Stimulated activated CD4-positive, alpha-beta T cell treated with anti-CD3 and anti-CD28 coated beads, Interleukin-4, amount 100 ng/mL, for 24 hours (primary cell): ENCODE measurements around the gene UBE2L6.

Source experiments
- DNase-seq: peaks from one replicate; pipeline ENCODE4 v3.0.0-alpha.2; 2020

Gene UBE2L6

GRCh38 chr11:57527056-57527631, 40.3 kb downstream of the UBE2L6 start:
- peak; percentile 77 for DNase-seq

GRCh38 chr11:57523419-57523818, 44.1 kb downstream of the UBE2L6 start:
- no peak for DNase-seq

DNA sequence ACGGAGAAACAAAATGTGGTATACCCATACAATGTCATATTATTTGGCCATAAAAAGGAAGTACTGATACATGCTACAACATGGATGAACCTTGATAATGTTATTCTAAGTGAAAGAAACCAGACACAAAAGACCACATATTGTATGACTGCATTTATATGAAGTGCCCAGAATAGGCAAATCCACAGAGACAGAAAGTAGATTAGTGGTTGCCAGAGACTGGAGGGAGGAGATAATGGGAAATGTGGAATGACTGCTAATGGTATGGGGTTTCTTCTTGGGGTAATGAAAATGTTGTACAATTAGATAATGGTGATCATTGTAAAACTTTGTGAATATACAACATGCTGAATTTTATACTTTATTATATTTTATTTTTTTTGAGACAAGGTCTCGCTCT, 46.4 kb downstream of the UBE2L6 start:
- DNase-seq = no peak

DNA sequence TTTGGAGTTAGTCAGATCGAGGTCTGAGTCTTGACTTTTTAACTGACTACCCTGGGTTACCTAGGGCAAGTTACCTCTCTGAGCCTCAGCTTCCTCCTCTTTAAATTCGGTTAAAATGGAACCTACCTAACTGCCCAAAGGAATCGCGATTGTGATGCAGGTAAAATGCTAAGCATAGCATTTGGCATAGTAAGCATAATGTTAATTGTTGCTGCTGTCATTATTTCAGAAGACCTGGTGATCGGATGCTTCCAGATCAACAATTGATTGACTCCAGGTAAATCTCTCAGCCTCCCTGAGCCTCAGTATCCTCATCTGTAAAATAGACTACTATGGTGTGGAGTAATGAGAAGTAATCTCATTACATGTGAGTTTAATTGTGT, 51.4 kb downstream of the UBE2L6 start:
- DNase-seq = no peak

GRCh38 chr11:57515332-57516060, 52.0 kb downstream of the UBE2L6 start, which contains the start of gene SLC43A1:
Gene SLC43A1 (minus strand): TSS chr11:57515702. CDS start chr11:57514111, 1,591 bp downstream.
- peak; percentile 40 for DNase-seq

GRCh38 chr11:57514538-57515331, 52.7 kb downstream of the UBE2L6 start:
- peak; percentile 54 for DNase-seq

DNA sequence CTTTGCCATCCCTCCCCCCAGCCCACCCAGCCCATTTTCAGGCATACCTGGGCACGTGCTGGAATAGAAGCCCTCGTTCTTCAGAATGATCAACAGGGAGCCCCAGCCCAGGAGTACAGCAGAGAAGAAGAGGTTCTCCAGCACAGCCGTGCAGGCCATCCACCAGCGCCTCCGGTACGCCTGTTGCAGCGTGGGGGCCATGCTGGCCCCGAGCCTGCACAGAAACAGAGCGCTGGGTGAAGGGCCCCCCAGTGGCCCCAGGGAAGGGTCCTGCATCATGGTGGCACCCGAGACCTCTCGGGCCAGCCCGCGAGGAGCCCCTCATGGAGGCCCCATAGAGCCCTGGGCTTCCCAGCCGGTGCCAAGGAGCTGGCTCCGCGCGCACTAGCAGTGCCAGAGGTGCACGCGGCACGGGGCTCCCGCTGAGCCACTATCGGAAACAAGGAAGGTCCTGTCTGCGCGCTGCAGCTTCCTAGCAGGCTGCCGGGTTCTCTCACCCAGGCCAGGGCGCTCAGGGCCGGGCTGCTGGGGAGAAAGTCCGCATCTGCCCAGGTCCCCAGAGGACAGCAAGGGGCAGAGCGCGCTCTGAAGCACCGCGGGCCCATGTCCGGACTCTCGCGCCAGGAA, 53.4 kb downstream of the UBE2L6 start:
- DNase-seq = peak; percentile 39

DNA sequence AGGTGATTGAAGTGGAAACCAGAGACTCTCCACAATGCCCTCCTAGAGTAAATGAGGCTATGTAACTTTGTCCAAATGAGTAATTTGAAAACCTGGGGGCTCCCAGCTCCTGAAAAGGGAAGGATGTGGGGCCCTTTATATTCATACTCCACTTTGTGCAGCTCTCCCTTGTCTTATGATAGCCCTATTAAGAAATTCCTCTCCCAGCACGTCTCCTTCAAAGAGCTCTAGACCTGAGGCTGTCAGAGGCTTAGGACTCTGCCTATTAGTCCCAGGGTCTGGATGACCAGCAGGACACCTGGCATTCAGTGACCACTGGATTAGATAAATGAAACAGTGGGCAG, 54.0 kb downstream of the UBE2L6 start:
- no peak for DNase-seq

DNA sequence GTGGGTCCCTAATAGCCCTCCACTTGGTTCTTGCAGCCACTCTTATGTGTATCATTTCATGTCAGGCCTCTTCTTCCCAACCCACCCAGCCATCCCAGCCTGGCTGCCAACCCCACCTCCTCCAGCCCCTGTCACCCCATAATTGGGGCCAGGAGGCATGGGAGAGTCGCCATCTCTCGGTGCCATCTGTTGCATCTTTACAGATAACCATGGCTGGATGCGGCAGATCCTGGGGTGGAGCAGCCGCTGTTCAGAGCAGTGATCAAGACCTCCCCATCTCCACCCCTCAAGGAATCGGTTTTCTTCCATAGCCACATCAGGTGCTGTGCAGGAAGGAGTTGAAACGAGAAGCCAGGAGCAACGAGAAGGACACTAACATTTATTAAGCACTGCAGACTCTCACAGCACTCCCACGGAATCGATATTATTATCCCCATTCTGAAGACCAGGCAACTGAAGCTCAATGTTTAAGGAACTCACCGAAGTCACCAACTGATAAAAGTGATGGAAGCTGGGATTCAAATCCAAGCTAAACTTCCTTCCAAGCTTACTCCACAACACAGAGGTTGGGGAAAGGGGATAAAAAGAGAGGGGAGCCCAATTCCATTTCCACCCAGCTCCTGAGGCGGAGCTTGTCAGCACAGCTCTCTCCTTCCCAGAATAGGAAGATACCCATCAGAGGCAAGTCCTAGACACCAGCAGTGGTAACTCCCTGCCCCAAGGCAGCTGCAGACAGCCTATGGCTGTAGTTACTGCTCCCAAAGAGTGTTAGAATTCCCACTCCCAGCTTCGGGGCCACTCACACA, 54.6 kb downstream of the UBE2L6 start:
- DNase-seq = no peak

- no peak for DNase-seq
Measured at GRCh38 chr11:57511741-57512430, 55.6 kb downstream of the UBE2L6 start.

DNA sequence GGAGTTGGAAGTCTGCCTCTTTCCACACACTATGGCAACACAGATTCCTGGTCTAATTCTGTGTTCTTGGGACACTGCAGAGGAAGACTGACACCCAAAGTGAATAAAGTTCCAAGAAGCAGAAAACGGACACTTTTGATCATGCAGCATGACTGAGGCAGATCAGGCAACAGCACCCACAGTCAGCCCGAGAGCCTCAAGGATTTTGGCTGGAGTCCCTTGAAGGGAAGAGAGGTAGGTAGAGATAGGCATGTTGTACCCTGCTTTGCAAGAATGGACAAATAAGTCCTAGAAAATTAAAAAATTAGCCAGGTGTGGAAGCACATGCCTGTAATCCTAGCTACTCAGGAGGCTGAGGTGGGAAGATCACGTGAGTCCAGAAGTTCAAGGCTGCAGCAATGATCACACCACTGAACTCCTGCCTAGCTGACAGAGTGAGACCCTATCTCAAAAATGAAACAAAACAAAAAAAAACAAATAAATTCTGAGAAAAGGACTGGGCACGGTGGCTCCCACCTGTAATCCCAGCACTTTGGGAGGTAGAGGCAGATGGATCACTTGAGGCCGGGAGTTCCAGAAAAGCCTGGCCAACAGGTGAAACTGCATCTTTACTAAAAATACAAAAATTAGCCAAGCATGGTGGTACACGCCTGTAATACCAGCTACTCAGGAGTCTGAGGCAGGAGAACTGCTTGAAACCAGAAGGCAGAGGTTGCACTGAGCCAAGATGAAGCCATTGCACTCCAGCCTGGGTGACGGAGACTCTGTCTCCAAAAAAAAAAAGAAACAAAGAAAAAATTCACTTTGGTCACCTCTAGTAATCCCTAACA, 58.9 kb downstream of the UBE2L6 start:
- DNase-seq = no peak

DNA sequence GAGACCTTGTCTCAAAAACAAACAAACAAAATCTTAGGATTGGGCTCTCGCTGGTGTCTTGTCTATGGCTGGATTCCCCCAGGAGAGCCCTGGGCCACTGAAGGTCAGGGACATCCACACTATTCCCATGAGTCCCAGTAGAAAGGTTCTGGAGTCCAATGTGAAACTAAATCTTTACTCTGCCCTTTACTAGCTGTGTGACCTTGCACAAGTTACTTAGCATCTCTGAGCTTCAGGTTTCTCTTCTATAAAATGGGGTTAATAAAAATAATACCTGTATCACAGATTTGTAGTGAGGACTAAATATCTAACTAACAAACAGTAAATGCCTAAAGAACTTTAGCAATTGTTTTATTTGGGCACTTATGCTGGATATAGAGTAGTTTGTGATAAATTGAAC, 61.0 kb downstream of the UBE2L6 start:
- no peak for DNase-seq

- no peak for DNase-seq
Measured at GRCh38 chr11:57504511-57504910, 63.0 kb downstream of the UBE2L6 start.

DNA sequence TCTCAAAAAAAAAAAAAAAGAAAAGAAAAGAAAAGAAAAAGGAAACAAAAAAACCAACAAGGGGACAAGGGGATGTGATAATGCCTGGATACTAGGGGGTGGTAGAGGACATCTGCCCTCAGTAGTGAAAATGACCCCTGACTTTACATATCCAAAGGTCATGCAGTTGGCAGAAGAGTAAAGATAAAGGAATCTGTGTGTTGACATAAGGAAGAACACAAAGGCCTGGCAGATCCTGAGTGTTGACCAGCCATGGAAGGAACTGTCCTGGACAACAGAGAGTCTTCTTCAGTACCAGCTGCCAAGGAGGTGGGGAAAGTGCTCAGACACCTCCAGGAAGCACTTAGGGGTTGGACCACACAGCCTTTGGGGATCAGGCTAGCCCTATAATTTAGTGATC, 64.6 kb downstream of the UBE2L6 start:
- no peak for DNase-seq

GRCh38 chr11:57502376-57502775, 65.1 kb downstream of the UBE2L6 start:
- DNase-seq = no peak

DNA sequence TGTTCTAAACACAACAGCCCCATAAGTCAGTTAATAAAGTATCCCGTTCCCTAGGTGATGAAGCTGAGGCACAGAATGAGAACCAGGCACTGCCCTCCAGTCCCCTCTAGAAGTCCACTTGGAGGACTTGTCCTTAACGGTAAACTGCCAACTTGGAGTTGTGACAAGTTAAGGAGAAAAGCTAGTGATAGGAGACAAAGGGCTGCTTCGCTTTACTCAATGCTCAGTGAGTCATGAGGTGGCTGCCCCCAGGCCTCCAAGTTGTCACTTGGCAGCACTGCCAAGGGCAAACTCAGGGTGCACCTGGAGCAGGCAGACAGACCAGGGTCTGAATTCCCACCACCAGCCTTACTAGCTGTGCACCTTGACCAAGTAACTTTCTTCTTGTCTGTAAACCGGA, 65.5 kb downstream of the UBE2L6 start:
- no peak for DNase-seq
